Prostate gland (tissue), 2 donors: ENCODE data around the gene CD1D. TPM values are rescaled to one million over a fixed set of nuclear protein-coding genes. Genes with fewer than 3 reads are reported as not detected.

Experiments
- DNase-seq: peaks from one replicate; pipeline ENCODE4 v3.0.0-alpha.2; 2019; ENCODE audit warnings: low spot score
- H3K27ac ChIP-seq, 2 donors: fragments of 200-600 bp; sonication (generic); 2 replicates each; pipeline ENCODE4 v1.5.1; 2017 to 2019
- H3K27me3 ChIP-seq: fragments of 200-600 bp; sonication (generic); replicated peaks from 2 replicates; pipeline ENCODE4 v1.5.1; 2019; ENCODE audit not compliant: insufficient read depth
- H3K36me3 ChIP-seq, 2 donors: fragments of 200-600 bp; sonication (generic); 1 replicate in 1 of 2; 2 replicates in 1 of 2; pipeline versions ENCODE4 v1.5.1 to v1.8.1; 2017 to 2019
- H3K4me1 ChIP-seq: fragments of 200-600 bp; sonication (generic); replicated peaks from 2 replicates; pipeline ENCODE4 v1.5.1; 2019
- H3K4me3 ChIP-seq, 2 donors: fragments of 200-600 bp; sonication (generic); 2 replicates each; pipeline ENCODE4 v1.5.1; 2017 to 2019
- H3K9me3 ChIP-seq: fragments of 200-600 bp; sonication (generic); 2 replicates; pipeline ENCODE4 v1.5.1; 2017
- POLR2A ChIP-seq: fragments of 450-650 bp; IDR thresholded peaks from one replicate; pipeline ENCODE4 v1.6.1; 2016; ENCODE audit warnings: antibody characterized with exemption, mild to moderate bottlenecking
- POLR2AphosphoS5 ChIP-seq: sonication (generic); formaldehyde crosslinking; IDR thresholded peaks from one replicate; pipeline ENCODE4 v1.6.1; 2017; ENCODE audit warnings: antibody characterized with exemption
- WGBS: methylation state at CpG from one replicate; pipeline ENCODE4 v1.1.5; 2018; 5-methylcytosine and 5-hydroxymethylcytosine counted together
- intact Hi-C: fragments of 100-400 bp; cut with DNase I; formaldehyde crosslinking; loops from one replicate; pipeline ENCODE4 v1.14.2; 2022
- total RNA-seq, 2 donors: library from RNA; depleted of rRNA; stranded (reverse); fragments of >200 nt; gene quantifications; one replicate each; pipeline ENCODE4 v1.1.0, GENCODE V29; 2016
- TF ChIP-seq, protein P1 (sequence below), 4 experiments: fragments of 200-600 bp in 2 of 4; fragments of 450-650 bp in 2 of 4; sonication (generic) in 2 of 4; IDR thresholded peaks; 1 replicate in 3 of 4; 2 replicates in 1 of 4; pipeline ENCODE4 v1.5.1; 2016 to 2019; ENCODE audit warnings: antibody characterized with exemption in 4 of 4, mild to moderate bottlenecking in 2 of 4, moderate library complexity in 2 of 4

The CD1D gene
- total RNA-seq, 2 donors from 2014 or later, result 1.3 to 3.1 TPM

DNA sequence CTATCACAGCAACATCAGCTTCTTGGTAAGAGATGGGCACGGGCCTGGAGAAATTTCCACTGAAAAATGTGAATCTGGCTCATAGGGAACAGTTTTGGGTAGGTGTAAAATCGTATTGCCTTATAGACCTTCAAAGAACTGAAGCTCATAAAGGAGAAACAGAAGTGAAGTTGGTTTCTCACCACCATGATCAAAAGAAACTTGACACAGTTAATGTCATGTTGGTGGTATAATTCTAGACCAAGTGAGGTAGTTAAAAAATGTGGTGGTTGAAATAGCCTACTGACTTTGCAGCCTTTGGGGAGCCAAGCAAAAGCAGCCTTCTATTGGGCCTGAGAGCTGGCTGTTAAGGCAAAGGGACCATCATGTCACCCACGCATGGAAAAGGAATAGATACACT is 8.9 kb downstream of the CD1D start:
- intact Hi-C loops, result no loop called here
- no peaks in the 10 kb centered on the region for H3K27me3 ChIP-seq
- no peak for DNase-seq

DNA sequence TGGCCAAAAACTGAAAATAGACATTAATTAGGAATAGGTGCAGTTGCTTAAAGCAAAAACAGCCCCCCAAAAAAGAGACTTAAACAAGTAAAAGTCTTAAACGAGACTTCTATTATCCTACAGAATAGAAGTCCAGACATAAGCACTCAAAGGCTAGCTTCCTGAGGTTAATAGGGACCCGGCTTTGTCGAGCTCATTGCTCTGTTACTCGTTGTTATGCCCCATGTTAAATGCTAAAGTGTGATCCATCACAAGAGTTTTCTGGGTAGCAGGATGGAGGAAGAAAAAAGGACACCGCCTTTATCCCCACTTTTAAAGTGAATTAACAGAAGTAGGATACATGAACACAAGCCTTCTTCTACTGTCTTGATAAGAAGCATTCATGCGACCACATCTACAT is 10.6 kb downstream of the CD1D start:
- H3K27me3 ChIP-seq, result no peaks in the 10 kb centered on the region
- TF ChIP-seq POLR2A, result no peak
- TF ChIP-seq POLR2AphosphoS5, result no peak
- TF ChIP-seq, protein P1, sequence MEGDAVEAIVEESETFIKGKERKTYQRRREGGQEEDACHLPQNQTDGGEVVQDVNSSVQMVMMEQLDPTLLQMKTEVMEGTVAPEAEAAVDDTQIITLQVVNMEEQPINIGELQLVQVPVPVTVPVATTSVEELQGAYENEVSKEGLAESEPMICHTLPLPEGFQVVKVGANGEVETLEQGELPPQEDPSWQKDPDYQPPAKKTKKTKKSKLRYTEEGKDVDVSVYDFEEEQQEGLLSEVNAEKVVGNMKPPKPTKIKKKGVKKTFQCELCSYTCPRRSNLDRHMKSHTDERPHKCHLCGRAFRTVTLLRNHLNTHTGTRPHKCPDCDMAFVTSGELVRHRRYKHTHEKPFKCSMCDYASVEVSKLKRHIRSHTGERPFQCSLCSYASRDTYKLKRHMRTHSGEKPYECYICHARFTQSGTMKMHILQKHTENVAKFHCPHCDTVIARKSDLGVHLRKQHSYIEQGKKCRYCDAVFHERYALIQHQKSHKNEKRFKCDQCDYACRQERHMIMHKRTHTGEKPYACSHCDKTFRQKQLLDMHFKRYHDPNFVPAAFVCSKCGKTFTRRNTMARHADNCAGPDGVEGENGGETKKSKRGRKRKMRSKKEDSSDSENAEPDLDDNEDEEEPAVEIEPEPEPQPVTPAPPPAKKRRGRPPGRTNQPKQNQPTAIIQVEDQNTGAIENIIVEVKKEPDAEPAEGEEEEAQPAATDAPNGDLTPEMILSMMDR (IDR thresholded peaks at IDR 0.05), result no peak
- H3K36me3 ChIP-seq, result no peaks in the 10 kb centered on the region
- H3K4me3 ChIP-seq, result no peak overlapping the region
- H3K4me1 ChIP-seq, result no peaks in the 10 kb centered on the region
- DNase-seq, result no peak
- no peaks in the 10 kb centered on the region for H3K9me3 ChIP-seq
- WGBS, result 54% methylated on average over 6 of the region's 6 CpGs
- no peak overlapping the region for H3K27ac ChIP-seq
- intact Hi-C loops, result no loop called here

More for the DNA sequence above, 8.9 kb downstream of the CD1D start:
- no peaks in the 10 kb centered on the region for H3K9me3 ChIP-seq
- 69% methylated on average over 3 of the region's 3 CpGs for WGBS
- TF ChIP-seq, protein P1 (IDR thresholded peaks at IDR 0.05), result no peak
- TF ChIP-seq POLR2AphosphoS5, result no peak
- no peak for TF ChIP-seq POLR2A
- no peak overlapping the region for H3K4me3 ChIP-seq
- no peaks in the 10 kb centered on the region for H3K4me1 ChIP-seq
- no peak overlapping the region for H3K27ac ChIP-seq
- no peaks in the 10 kb centered on the region for H3K36me3 ChIP-seq

DNA sequence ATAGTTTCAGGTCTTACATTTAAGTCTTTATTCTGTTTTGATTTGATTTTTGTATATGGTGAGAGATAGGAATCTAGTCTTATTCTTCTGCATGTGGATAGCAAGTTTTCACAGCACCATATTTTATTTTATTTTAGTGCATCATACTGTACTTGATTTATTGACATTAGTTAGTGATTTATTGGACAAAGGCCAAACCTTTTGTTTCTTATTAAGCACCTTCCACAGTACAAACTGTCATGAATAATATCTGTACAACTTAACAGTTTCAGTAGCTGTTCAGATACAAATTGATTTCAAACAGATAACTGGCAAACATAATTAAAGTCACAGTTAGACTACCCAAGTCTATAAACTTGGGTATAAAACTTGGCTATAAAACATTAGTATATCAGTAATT is 15.8 kb downstream of the CD1D start:
- intact Hi-C loops, result no loop called here
- no peak overlapping the region for H3K4me3 ChIP-seq
- no peak for DNase-seq
- no peaks in the 10 kb centered on the region for H3K27me3 ChIP-seq
- no peaks in the 10 kb centered on the region for H3K4me1 ChIP-seq
- H3K36me3 ChIP-seq, result no peaks in the 10 kb centered on the region
- no peak overlapping the region for H3K27ac ChIP-seq
- TF ChIP-seq, protein P1 (IDR thresholded peaks at IDR 0.05), result no peak
- TF ChIP-seq POLR2A (no peak), POLR2AphosphoS5 (no peak)
- no peaks in the 10 kb centered on the region for H3K9me3 ChIP-seq

DNA sequence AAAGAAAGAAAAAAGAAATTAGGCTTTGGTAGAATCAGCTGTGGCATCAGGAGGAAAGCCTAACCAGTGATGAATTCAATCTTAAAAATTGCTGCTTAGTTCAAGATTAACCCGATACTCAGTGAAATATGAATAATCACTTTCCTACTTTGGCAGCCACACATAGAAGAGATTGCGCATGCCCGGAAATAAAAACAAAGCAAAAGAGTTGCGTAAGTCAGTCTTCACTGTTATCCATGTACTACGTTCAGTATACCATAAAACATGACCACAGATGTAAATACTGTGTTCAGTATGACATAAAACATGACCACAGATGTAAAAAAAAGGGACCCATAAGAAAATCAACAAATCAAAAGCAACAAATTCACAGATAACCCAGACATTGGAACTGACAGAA is 19.2 kb downstream of the CD1D start:
- Histone ChIP-seq H3K36me3 (no peaks in the 10 kb centered on the region), H3K4me1 (no peaks in the 10 kb centered on the region), H3K27ac (no peak overlapping the region), H3K9me3 (no peaks in the 10 kb centered on the region), H3K4me3 (no peak overlapping the region), H3K27me3 (no peaks in the 10 kb centered on the region)
- intact Hi-C loops, result loop anchor here (5.0 to 10.0 kb wide), 2 partner anchors 797 to 875 kb away; partner anchors contain the start of gene AIM2
- DNase-seq, result no peak
- WGBS, result 47% methylated on average over 5 of the region's 5 CpGs
- TF ChIP-seq POLR2A (no peak), POLR2AphosphoS5 (no peak)
- TF ChIP-seq, protein P1 (IDR thresholded peaks at IDR 0.05), result no peak

DNA sequence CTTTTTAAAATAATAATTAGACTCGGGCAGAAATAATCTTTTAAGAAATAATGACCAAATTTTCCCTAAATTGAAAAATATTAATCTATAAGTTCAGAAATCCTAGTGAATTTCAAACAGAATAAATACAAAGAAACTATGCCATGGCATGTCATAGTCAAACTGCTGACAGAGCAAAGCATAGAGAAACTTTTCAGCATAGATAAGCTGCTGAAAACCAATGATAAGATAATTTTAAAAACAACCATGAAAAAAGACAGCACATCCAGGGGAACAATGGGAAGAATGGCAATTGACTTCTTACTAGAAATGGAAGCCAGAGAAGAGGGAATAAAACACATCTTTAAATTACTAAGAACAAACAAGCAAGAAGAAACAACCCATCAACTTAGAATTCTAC is 19.8 kb downstream of the CD1D start:
- no peak for DNase-seq
- 93% methylated on average over 1 of the region's 1 CpG for WGBS

More for the DNA sequence above, 19.8 kb downstream of the CD1D start:
- H3K36me3 ChIP-seq, result no peaks in the 10 kb centered on the region
- no peak overlapping the region for H3K4me3 ChIP-seq
- H3K9me3 ChIP-seq, result no peaks in the 10 kb centered on the region
- no peak overlapping the region for H3K27ac ChIP-seq
- TF ChIP-seq, protein P1 (IDR thresholded peaks at IDR 0.05), result no peak
- no peak for TF ChIP-seq POLR2A
- TF ChIP-seq POLR2AphosphoS5, result no peak
- no peaks in the 10 kb centered on the region for H3K4me1 ChIP-seq
- intact Hi-C loops, result loop anchor here (5.0 to 10.0 kb wide), 2 partner anchors 797 to 874 kb away; partner anchors contain the start of gene AIM2
- H3K27me3 ChIP-seq, result no peaks in the 10 kb centered on the region
